CD14-positive monocyte (primary cell): ENCODE measurements around the gene DPP7. TPM values are rescaled to one million over a fixed set of nuclear protein-coding genes. Genes with fewer than 3 reads are reported as not detected.

Source experiments
- DNase-seq, 3 donors: peaks; one replicate each; pipeline ENCODE4 v3.0.0-alpha.2; 2011 to 2022
- H2AFZ ChIP-seq: 2 replicates; pipeline ENCODE4 v1.6.0; 2012; ENCODE audit warnings: mild to moderate bottlenecking, low read depth, low read length, inconsistent platforms; ENCODE audit not compliant: insufficient read depth, poor library complexity, severe bottlenecking
- H3K27ac ChIP-seq, 2 donors: 1 replicate in 1 of 2; 2 replicates in 1 of 2; pipeline ENCODE4 v1.5.1; 2012 to 2013; ENCODE audit warnings: low read length in 2 of 2, control low read depth in 1 of 2, inconsistent platforms in 1 of 2, low read depth in 1 of 2, mild to moderate bottlenecking in 1 of 2
- H3K27me3 ChIP-seq, 2 donors: one replicate each; pipeline versions ENCODE4 v1.6.0 to v1.6.1; 2011 to 2013; ENCODE audit warnings: low read length in 2 of 2; ENCODE audit not compliant: control insufficient read depth in 2 of 2, insufficient read depth in 2 of 2
- H3K36me3 ChIP-seq, 2 donors: replicated peaks in 1 of 2; 1 replicate in 1 of 2; 2 replicates in 1 of 2; pipeline versions ENCODE4 v1.5.1 to v1.6.1; 2012 to 2013; ENCODE audit warnings: low read length in 2 of 2, control low read depth in 1 of 2, inconsistent platforms in 1 of 2, mild to moderate bottlenecking in 1 of 2; ENCODE audit not compliant: insufficient read depth in 2 of 2, control insufficient read depth in 1 of 2
- H3K4me1 ChIP-seq, 2 donors: 1 replicate in 1 of 2; 2 replicates in 1 of 2; pipeline versions ENCODE4 v1.5.1 to v1.6.1; 2012 to 2013; ENCODE audit warnings: low read length in 2 of 2, control low read depth in 1 of 2, inconsistent platforms in 1 of 2, mild to moderate bottlenecking in 1 of 2, moderate library complexity in 1 of 2; ENCODE audit not compliant: insufficient read depth in 2 of 2, control insufficient read depth in 1 of 2
- H3K4me2 ChIP-seq: replicated peaks from 2 replicates; pipeline ENCODE3; 2012; ENCODE audit warnings: low read length, moderate library complexity, mild to moderate bottlenecking; ENCODE audit not compliant: poor library complexity, severe bottlenecking; ENCODE audit errors: extremely low read depth
- H3K4me3 ChIP-seq, 3 experiments: fragments of 200-600 bp in 1 of 3; sonication (generic) in 1 of 3; replicated peaks in 1 of 3; 1 replicate in 2 of 3; 2 replicates in 1 of 3; pipeline ENCODE4 v1.5.1; 2011 to 2013; ENCODE audit warnings: low read length in 3 of 3, mild to moderate bottlenecking in 3 of 3, control low read depth in 2 of 3, low read depth in 2 of 3, inconsistent platforms in 1 of 3, moderate library complexity in 1 of 3
- H3K79me2 ChIP-seq: 2 replicates; pipeline ENCODE4 v1.6.0; 2012; ENCODE audit warnings: mild to moderate bottlenecking, control low read depth, inconsistent platforms, low read length, moderate library complexity; ENCODE audit not compliant: insufficient read depth
- H3K9ac ChIP-seq: 2 replicates; pipeline ENCODE4 v1.6.0; 2017; ENCODE audit warnings: low read length, mild to moderate bottlenecking; ENCODE audit not compliant: insufficient read depth, poor library complexity, severe bottlenecking
- H3K9me3 ChIP-seq, 2 donors: replicated peaks in 1 of 2; 1 replicate in 1 of 2; 2 replicates in 1 of 2; pipeline versions ENCODE4 v1.5.1 to v1.6.1; 2012 to 2013; ENCODE audit warnings: low read length in 2 of 2, control low read depth in 1 of 2; ENCODE audit not compliant: control insufficient read depth in 1 of 2, insufficient read depth in 1 of 2
- H4K20me1 ChIP-seq: 2 replicates; pipeline ENCODE4 v1.6.0; 2012; ENCODE audit warnings: mild to moderate bottlenecking, low read length, control low read depth, moderate library complexity; ENCODE audit not compliant: insufficient read depth
- H3K27ac Mint-ChIP-seq, 7 donors: one replicate each; pipeline ENCODE4 v1.8.0; 2020; ENCODE audit warnings: mild to moderate bottlenecking in 7 of 7, mixed read lengths in 7 of 7, moderate library complexity in 6 of 7, inconsistent platforms in 2 of 7
- H3K27me3 Mint-ChIP-seq, 3 donors: one replicate each; pipeline ENCODE4 v1.8.0; 2021 to 2022; ENCODE audit warnings: low read depth in 3 of 3, mild to moderate bottlenecking in 3 of 3, mixed read lengths in 3 of 3, moderate library complexity in 3 of 3, inconsistent platforms in 1 of 3
- H3K36me3 Mint-ChIP-seq, 2 donors: one replicate each; pipeline ENCODE4 v1.8.0; 2020; ENCODE audit warnings: mixed read lengths in 2 of 2, inconsistent platforms in 1 of 2, mild to moderate bottlenecking in 1 of 2
- H3K4me1 Mint-ChIP-seq: one replicate; pipeline ENCODE4 v1.8.0; 2020; ENCODE audit warnings: mild to moderate bottlenecking, mixed read lengths
- H3K4me3 Mint-ChIP-seq, 2 donors: one replicate each; pipeline ENCODE4 v1.8.0; 2020; ENCODE audit warnings: mild to moderate bottlenecking in 2 of 2, mixed read lengths in 2 of 2, moderate library complexity in 1 of 2
- H3K9me3 Mint-ChIP-seq, 7 donors: one replicate each; pipeline ENCODE4 v1.8.0; 2020 to 2022; ENCODE audit warnings: mixed read lengths in 7 of 7, mild to moderate bottlenecking in 6 of 7, moderate library complexity in 6 of 7, inconsistent platforms in 2 of 7
- CTCF ChIP-seq: fragments of 200-600 bp; IDR thresholded peaks from one replicate; pipeline ENCODE4 v1.8.0; 2022; ENCODE audit warnings: antibody characterized with exemption, mild to moderate bottlenecking
- WGBS: methylation state at CpG from one replicate; pipeline ENCODE4 v1.1.5; 2013; ENCODE audit warnings: missing lambda C conversion rate; ENCODE audit not compliant: insufficient coverage; 5-methylcytosine and 5-hydroxymethylcytosine counted together
- intact Hi-C, 2 donors: fragments of 100-400 bp; cut with micrococcal nuclease; formaldehyde crosslinking; loops; one replicate each; pipeline versions ENCODE4 v1.15.0 to v1.15.1; 2023
- polyA plus RNA-seq, 3 donors: library from polyadenylated mRNA; depleted of rRNA in 1 of 3; unstranded in 2 of 3; stranded (reverse) in 1 of 3; fragments of 300-500 nt in 2 of 3; fragments of >200 nt in 1 of 3; fragmentation: Illumina TruSeq in 2 of 3; gene quantifications; 1 replicate in 2 of 3; 2 replicates in 1 of 3; pipeline ENCODE4 v1.2.3, GENCODE V29; 2012 to 2021

The DPP7 gene
- polyA plus RNA-seq, 3 donors = 68.3 to 287 (median 150) TPM

GRCh38 chr9:137079401-137079787 is 35.1 kb downstream of the DPP7 start:
- intact Hi-C loops = no loop called here
- Histone ChIP-seq H2AFZ (no peak overlapping the region), H3K4me1 (peaks cover 18 to 36% of the 10 kb centered on the region in 2 donors), H4K20me1 (peaks cover 20% of the 10 kb centered on the region), H3K27ac (no peak overlapping the region), H3K9ac (no peak overlapping the region), H3K4me2 (no peak overlapping the region), H3K27me3 (no peaks in the 10 kb centered on the region), H3K79me2 (no peaks in the 10 kb centered on the region), H3K9me3 (no peaks in the 10 kb centered on the region), H3K36me3 (peaks cover 36 to 40% of the 10 kb centered on the region in 2 donors), H3K4me3 (no peak overlapping the region)
- H3K4me3 Mint-ChIP-seq = no peak overlapping the region
- H3K4me1 Mint-ChIP-seq = peaks cover 36% of the 10 kb centered on the region
- no peak for DNase-seq
- 97% methylated on average over 13 of the region's 13 CpGs for WGBS
- no peak for TF ChIP-seq CTCF
- H3K9me3 Mint-ChIP-seq = no peaks in the 10 kb centered on the region
- no peak overlapping the region for H3K27ac Mint-ChIP-seq
- H3K27me3 Mint-ChIP-seq = peaks cover 0 to 4% (median 0%) of the 10 kb centered on the region in 3 donors
- peaks cover 25 to 53% of the 10 kb centered on the region in 2 donors for H3K36me3 Mint-ChIP-seq

GRCh38 chr9:137078701-137079400 is 35.7 kb downstream of the DPP7 start:
- Histone ChIP-seq H3K4me1 (peaks cover 18 to 42% of the 10 kb centered on the region in 2 donors), H3K27me3 (no peaks in the 10 kb centered on the region), H3K27ac (no peak overlapping the region), H3K9ac (no peak overlapping the region), H3K4me2 (peak overlapping the region; percentile 89), H4K20me1 (peaks cover 20% of the 10 kb centered on the region), H3K79me2 (no peaks in the 10 kb centered on the region), H3K9me3 (no peaks in the 10 kb centered on the region), H3K36me3 (peaks cover 36 to 40% of the 10 kb centered on the region in 2 donors), H2AFZ (no peak overlapping the region), H3K4me3 (peak overlapping the region in 1 of 3 experiments; percentile 77)
- DNase-seq = no peak
- Mint-ChIP-seq H3K27me3 (peaks cover 0 to 4% (median 0%) of the 10 kb centered on the region in 3 donors), H3K36me3 (peaks cover 25 to 53% of the 10 kb centered on the region in 2 donors), H3K27ac (peak overlapping the region in 2 of 7 donors; percentile 77 to 82), H3K4me3 (peak overlapping the region; percentile 55 to 64), H3K9me3 (peaks cover 0 to 2% (median 0%) of the 10 kb centered on the region in 7 donors), H3K4me1 (peaks cover 39% of the 10 kb centered on the region)
- intact Hi-C loops = no loop called here
- 93% methylated on average over 51 of the region's 51 CpGs for WGBS
- no peak for TF ChIP-seq CTCF
